B cell (primary cell): ENCODE data around the gene NTMT1. TPM values are rescaled to one million over a fixed set of nuclear protein-coding genes. Genes with fewer than 3 reads are reported as not detected.

Experiments
- ATAC-seq: fragments of 200-7000 bp; cut with Tn5 transposase; one replicate; pipeline ENCODE4 v1.10.0; 2021; ENCODE audit warnings: low read depth, mild to moderate bottlenecking, moderate number of reproducible peaks, moderate library complexity
- CTCF ChIA-PET: fragments of 350-600 bp; sonication (Branson Sonifier 250); formaldehyde crosslinking; loops from one replicate; lab custom pipeline; 2021; ENCODE audit warnings: antibody characterized with exemption, inconsistent platforms; lab: Charles Lee
- POLR2A ChIA-PET: fragments of 350-600 bp; sonication (Branson Sonifier 250); formaldehyde crosslinking; loops from one replicate; lab custom pipeline; 2021; ENCODE audit warnings: antibody characterized with exemption; lab: Charles Lee
- DNase-seq: peaks from one replicate; pipeline ENCODE4 v3.0.0; 2013
- H2AFZ ChIP-seq: 2 replicates; pipeline ENCODE4 v1.6.1; 2012; ENCODE audit warnings: mild to moderate bottlenecking, low read depth, low read length; ENCODE audit not compliant: insufficient read depth, poor library complexity, severe bottlenecking
- H3K27ac ChIP-seq, 2 donors: 1 replicate in 1 of 2; 2 replicates in 1 of 2; pipeline ENCODE4 v1.5.1; 2012 to 2013; ENCODE audit warnings: low read length in 2 of 2, mild to moderate bottlenecking in 2 of 2, moderate library complexity in 1 of 2
- H3K27me3 ChIP-seq, 4 experiments: fragments of 200-600 bp in 1 of 4; sonication (generic) in 1 of 4; replicated peaks in 1 of 4; 1 replicate in 2 of 4; 2 replicates in 2 of 4; pipeline versions ENCODE4 v1.6.1 to v1.7.0; 2013 to 2016; ENCODE audit warnings: low read length in 3 of 4, mild to moderate bottlenecking in 2 of 4, mixed read lengths in 1 of 4, moderate library complexity in 1 of 4; ENCODE audit not compliant: insufficient read depth in 4 of 4, control insufficient read depth in 3 of 4; ENCODE audit errors: control extremely low read depth in 1 of 4
- H3K36me3 ChIP-seq, 2 experiments: replicated peaks in 1 of 2; 1 replicate in 1 of 2; 2 replicates in 1 of 2; pipeline versions ENCODE4 v1.6.1 to v1.7.1; 2013; ENCODE audit warnings: low read length in 1 of 2; ENCODE audit not compliant: insufficient read depth in 2 of 2, control insufficient read depth in 1 of 2; ENCODE audit errors: control extremely low read depth in 1 of 2, extremely low read depth in 1 of 2
- H3K4me1 ChIP-seq, 2 donors: fragments of 200-600 bp in 1 of 2; sonication (generic) in 1 of 2; 1 replicate in 1 of 2; 2 replicates in 1 of 2; pipeline versions ENCODE4 v1.5.1 to v1.6.1; 2013 to 2017; ENCODE audit warnings: low read length in 2 of 2; ENCODE audit not compliant: control insufficient read depth in 2 of 2, insufficient read depth in 2 of 2
- H3K4me2 ChIP-seq: replicated peaks from 2 replicates; pipeline ENCODE3; 2012; ENCODE audit warnings: mild to moderate bottlenecking, low read depth, low read length; ENCODE audit not compliant: poor library complexity, severe bottlenecking
- H3K4me3 ChIP-seq, 5 experiments: fragments of 200-600 bp in 1 of 5; sonication (generic) in 1 of 5; 1 replicate in 3 of 5; 2 replicates in 2 of 5; pipeline versions ENCODE4 v1.5.1 to v1.7.0; 2011 to 2016; ENCODE audit warnings: low read length in 4 of 5, mild to moderate bottlenecking in 4 of 5, low read depth in 2 of 5, control low read depth in 1 of 5, moderate library complexity in 1 of 5; ENCODE audit not compliant: insufficient read depth in 1 of 5; ENCODE audit errors: control extremely low read depth in 1 of 5, extremely low read depth in 1 of 5
- H3K79me2 ChIP-seq: fragments of 200-600 bp; sonication (generic); one replicate; pipeline ENCODE4 v1.6.0; 2016; ENCODE audit warnings: low read length; ENCODE audit not compliant: control insufficient read depth, insufficient read depth
- H3K9ac ChIP-seq: fragments of 200-600 bp; sonication (generic); 2 replicates; pipeline ENCODE4 v1.6.1; 2017; ENCODE audit warnings: mild to moderate bottlenecking, low read length, moderate library complexity
- H3K9me3 ChIP-seq, 3 donors: one replicate each; pipeline versions ENCODE4 v1.6.1 to v1.7.1; 2013; ENCODE audit warnings: low read length in 2 of 3; ENCODE audit not compliant: control insufficient read depth in 2 of 3, insufficient read depth in 1 of 3; ENCODE audit errors: control extremely low read depth in 1 of 3
- H4K20me1 ChIP-seq: 2 replicates; pipeline ENCODE4 v1.6.0; 2012; ENCODE audit warnings: mild to moderate bottlenecking, low read length; ENCODE audit not compliant: insufficient read depth, control insufficient read depth, poor library complexity, severe bottlenecking
- H3K27ac Mint-ChIP-seq: one replicate; pipeline ENCODE4 v1.8.0; 2021; ENCODE audit warnings: mixed read lengths
- H3K27me3 Mint-ChIP-seq: one replicate; pipeline ENCODE4 v1.8.0; 2021; ENCODE audit warnings: mixed read lengths
- H3K4me1 Mint-ChIP-seq: one replicate; pipeline ENCODE4 v1.8.0; 2021; ENCODE audit warnings: mixed read lengths
- H3K4me3 Mint-ChIP-seq: one replicate; pipeline ENCODE4 v1.8.0; 2021; ENCODE audit warnings: mixed read lengths
- H3K9me3 Mint-ChIP-seq: one replicate; pipeline ENCODE4 v1.8.0; 2022; ENCODE audit warnings: mixed read lengths; ENCODE audit not compliant: insufficient read depth
- CTCF ChIP-seq: fragments of 200-600 bp; IDR thresholded peaks from one replicate; pipeline ENCODE4 v1.8.0; 2022; ENCODE audit warnings: antibody characterized with exemption, mild to moderate bottlenecking
- EZH2 ChIP-seq: IDR thresholded peaks from 2 replicates; pipeline ENCODE4 v1.6.1; 2012; ENCODE audit warnings: borderline replicate concordance, low read depth, mild to moderate bottlenecking, moderate library complexity, low read length; ENCODE audit not compliant: insufficient read depth, poor library complexity, severe bottlenecking
- WGBS: methylation state at CpG from one replicate; pipeline ENCODE4 v1.1.5; 2013; ENCODE audit warnings: missing lambda C conversion rate; ENCODE audit not compliant: insufficient coverage; 5-methylcytosine and 5-hydroxymethylcytosine counted together
- intact Hi-C: fragments of 100-400 bp; cut with micrococcal nuclease; formaldehyde crosslinking; loops from one replicate; pipeline ENCODE4 v1.10.0; 2022
- polyA plus RNA-seq: library from polyadenylated mRNA; depleted of rRNA; stranded (reverse); fragments of >200 nt; gene quantifications from 2 replicates; pipeline ENCODE4 v1.2.3, GENCODE V29; 2012
- total RNA-seq, 2 donors: library from RNA; stranded (reverse); fragments of 120-200 nt in 1 of 2; gene quantifications; 1 replicate in 1 of 2; 2 replicates in 1 of 2; pipeline versions ENCODE4 v1.2.3 to v1.2.4, GENCODE V29; 2013 to 2022

Gene NTMT1
- total and polyA plus RNA-seq, 2 donors (not counting 1 experiment from before 2014, with no cell fraction given) = 21.8 to 35.3 TPM

- Histone ChIP-seq H3K4me1 (peaks cover 8 to 9% of the 10 kb centered on the region in 2 donors), H3K4me2 (no peak overlapping the region), H3K9me3 (no peaks in the 10 kb centered on the region), H4K20me1 (no peaks in the 10 kb centered on the region), H3K27me3 (peaks cover 0 to 30% (median 5%) of the 10 kb centered on the region in 4 experiments), H3K9ac (no peak overlapping the region), H3K36me3 (no peaks in the 10 kb centered on the region), H3K79me2 (no peaks in the 10 kb centered on the region), H3K4me3 (no peak overlapping the region), H3K27ac (no peak overlapping the region), H2AFZ (no peak overlapping the region)
- intact Hi-C loops = no loop called here
- ChIA-PET POLR2A (no interaction called here), CTCF (no interaction called here)
- Mint-ChIP-seq H3K4me3 (no peak overlapping the region), H3K9me3 (no peaks in the 10 kb centered on the region), H3K27ac (no peak overlapping the region), H3K4me1 (peaks cover 7% of the 10 kb centered on the region), H3K27me3 (peaks cover 21% of the 10 kb centered on the region)
- ATAC-seq (no peak), DNase-seq (no peak)
- WGBS = 85% methylated on average over 11 of the region's 11 CpGs
- no peak for TF ChIP-seq EZH2
- TF ChIP-seq CTCF = no peak
These were observed 41.4 kb downstream of the NTMT1 start for GRCh38 chr9:129667378-129667777.

- ATAC-seq (no peak), DNase-seq (no peak)
- no peaks in the 10 kb centered on the region for H3K36me3 ChIP-seq
- Mint-ChIP-seq H3K4me3 (no peak overlapping the region), H3K27ac (no peak overlapping the region), H3K9me3 (no peaks in the 10 kb centered on the region), H3K4me1 (peaks cover 7% of the 10 kb centered on the region), H3K27me3 (peaks cover 19% of the 10 kb centered on the region)
- no peaks in the 10 kb centered on the region for H3K79me2 ChIP-seq
- no peak overlapping the region for H3K4me2 ChIP-seq
- no peaks in the 10 kb centered on the region for H3K9me3 ChIP-seq
- POLR2A ChIA-PET = no interaction called here
- no peak overlapping the region for H3K27ac ChIP-seq
- no peak overlapping the region for H3K4me3 ChIP-seq
- H3K27me3 ChIP-seq = peaks cover 0 to 30% (median 5%) of the 10 kb centered on the region in 4 experiments
- intact Hi-C loops = no loop called here
- CTCF ChIA-PET = no interaction called here
- WGBS = 91% methylated on average over 6 of the region's 9 CpGs
- no peak overlapping the region for H2AFZ ChIP-seq
- H3K4me1 ChIP-seq = peaks cover 8 to 9% of the 10 kb centered on the region in 2 donors
- no peak overlapping the region for H3K9ac ChIP-seq
- H4K20me1 ChIP-seq = no peaks in the 10 kb centered on the region
- TF ChIP-seq CTCF (no peak), EZH2 (no peak)
These were observed 41.9 kb downstream of the NTMT1 start for GRCh38 chr9:129667850-129668249.
